Activated T-cell treated with anti-CD3 and anti-CD28 coated beads for 48 hours (primary cell): ENCODE measurements around the gene RGPD6.
"Not testable (repeated sequence)": the region's sequence is repeated elsewhere in the genome, so short reads cannot be mapped to it uniquely, and the experiment has no call there.

Experiments
- DNase-seq: peaks from one replicate; pipeline ENCODE4 v3.0.0-alpha.2; 2020; ENCODE audit warnings: low read depth

Gene RGPD6

GRCh38 chr2:110481200-110481599 is 95.8 kb downstream of the RGPD6 start:
- DNase-seq: not testable (repeated sequence)

DNA sequence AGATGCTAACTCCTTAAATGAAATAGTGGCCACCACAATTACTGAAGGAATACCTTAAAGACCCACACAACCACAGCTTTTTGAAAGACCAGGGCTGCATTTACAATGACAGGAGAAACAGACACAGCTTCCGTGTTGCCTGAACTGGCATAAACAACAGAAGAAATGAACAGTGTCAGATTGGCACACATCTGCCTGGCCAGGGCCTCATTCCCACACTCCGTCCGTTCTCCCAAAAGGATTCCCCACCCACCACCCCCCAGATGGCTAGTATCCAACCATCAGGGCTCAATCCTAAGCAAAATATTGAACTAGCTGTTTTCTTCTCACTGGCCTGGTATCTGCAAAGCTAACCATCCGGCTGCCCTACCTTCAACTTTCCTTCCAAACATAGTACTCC is 96.9 kb downstream of the RGPD6 start:
- DNase-seq: not testable (repeated sequence)

DNA sequence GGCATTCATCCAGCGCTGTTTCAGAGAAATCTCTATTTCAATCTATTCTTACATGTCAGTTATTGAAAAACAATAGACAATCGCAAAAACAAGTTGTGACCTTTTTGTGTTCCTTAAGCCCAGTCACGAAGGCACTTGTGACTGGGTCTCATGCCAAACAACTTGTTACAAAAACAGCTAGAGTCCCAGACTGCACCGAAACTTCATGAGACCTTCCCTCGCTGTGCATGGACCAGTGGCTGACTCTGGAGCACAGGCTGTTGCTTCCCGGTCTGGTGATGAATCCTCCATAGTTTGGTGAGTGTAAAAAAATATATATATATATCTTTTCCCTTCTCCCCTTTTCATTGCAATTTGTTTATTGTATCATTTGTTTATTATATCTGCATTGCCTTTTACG is 99.7 kb downstream of the RGPD6 start:
- DNase-seq: not testable (repeated sequence)

DNA sequence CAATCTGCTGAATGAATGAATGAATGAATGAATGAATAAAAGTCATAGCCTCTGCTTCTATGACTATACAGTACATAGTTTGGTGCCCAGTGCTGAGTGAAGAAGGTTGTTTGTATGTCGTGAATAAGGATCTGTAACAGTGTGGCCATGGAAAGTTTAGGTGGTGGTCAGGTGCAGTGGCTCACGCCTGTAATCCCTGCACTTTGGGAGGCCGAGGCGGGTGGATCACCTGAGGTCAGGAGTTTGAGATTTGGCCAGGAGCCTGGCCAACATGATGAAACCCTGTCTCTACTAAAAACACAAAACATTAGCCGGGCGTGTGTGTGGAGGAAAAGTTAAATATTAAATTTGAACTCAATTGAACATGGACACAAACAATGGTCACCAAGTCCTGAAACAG is 100.1 kb downstream of the RGPD6 start:
- DNase-seq: not testable (repeated sequence)

DNA sequence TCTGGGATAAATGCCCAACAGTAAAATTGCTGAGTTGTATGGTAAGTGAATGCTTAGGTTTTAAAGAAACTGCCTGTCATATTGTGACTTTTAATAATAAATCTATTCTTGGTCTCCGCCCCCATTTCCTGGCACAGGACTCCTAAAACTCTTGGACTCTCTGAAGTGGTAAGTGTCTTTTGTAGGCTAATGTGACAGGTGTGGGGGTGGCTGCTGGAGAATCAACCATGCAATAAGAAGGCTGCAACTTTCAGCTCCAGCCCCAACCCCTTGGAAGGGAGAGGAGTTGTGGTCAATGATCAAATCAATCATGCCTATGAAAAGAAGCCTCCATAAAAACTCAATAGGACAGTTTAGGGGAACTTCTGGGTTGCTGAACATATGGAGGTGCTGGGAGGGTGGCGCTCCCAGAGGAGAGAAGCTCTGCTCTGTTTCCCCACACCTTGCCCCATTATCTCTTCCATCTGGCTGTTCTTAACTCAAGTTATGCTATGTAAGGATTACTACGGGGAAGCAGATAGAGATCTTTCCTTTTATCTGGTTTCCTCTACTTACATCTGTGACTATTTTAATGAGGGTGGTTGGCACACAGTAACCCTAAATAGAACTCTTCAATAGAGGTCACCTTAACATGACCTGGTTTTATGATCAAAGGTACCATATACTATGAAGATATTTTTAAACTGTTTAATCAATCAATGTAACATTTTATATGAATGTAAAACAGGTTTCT is 101.2 kb downstream of the RGPD6 start:
- not testable (repeated sequence) for DNase-seq

DNA sequence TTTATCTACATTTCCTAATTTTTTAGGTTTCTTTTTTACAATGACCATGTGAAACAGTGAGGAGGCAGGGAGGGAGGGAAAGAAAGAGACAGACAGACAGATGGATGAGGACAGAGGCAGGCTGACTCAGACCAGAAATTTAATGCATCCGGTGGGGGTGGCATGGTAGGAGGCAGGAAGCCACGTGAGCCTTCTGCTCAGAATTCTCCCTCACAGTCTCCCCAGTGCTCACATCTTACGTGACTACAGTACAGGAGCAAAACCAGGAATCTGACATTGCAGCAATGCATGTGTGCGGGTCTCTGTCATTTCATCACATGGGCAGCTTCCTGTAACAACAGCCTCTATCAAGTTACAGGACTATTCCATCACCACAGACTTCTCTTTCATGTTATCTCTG is 102.1 kb downstream of the RGPD6 start:
- DNase-seq: not testable (repeated sequence)

DNA sequence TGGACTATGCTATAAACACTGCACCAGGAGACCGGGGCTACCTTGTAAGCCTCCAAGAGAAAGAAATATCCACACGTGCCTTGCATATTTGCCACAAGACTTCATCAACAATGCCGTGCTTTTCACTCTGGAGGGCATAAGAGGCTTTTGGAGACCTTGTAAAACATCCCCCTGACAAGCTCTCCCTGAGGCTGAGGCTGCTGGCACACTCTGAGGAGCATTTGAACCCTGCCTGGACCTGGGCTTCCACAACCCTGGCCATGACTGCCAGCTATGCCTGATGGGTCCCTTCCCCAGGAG is 104.0 kb downstream of the RGPD6 start:
- not testable (repeated sequence) for DNase-seq

GRCh38 chr2:110472171-110473058 is 104.6 kb downstream of the RGPD6 start, which contains the start of gene LIMS4:
TSS of gene LIMS4 (minus strand) at chr2:110472816. CDS start at chr2:110472778, 38 bp downstream.
- not testable (repeated sequence) for DNase-seq

GRCh38 chr2:110468921-110469320 is 108.1 kb downstream of the RGPD6 start:
- DNase-seq: not testable (repeated sequence)

DNA sequence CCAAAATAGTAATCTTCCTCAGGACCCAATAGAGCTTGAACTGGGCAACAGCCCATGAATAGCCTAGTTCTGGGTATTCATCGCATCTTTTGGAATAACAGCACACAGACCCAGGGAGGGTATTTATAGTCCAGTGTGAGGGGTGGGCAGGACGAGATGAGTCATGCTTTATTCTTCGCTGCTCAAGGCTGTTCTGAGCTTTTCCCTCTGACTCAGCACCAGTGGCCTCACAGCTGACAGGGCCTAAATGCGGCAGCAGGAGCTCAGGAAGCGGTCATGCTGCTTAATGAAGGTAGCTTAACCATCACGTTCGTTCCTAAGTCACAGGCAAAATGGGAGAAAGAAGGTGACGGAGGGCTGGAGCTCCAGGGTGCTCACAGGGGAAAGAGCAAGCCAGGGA is 111.7 kb downstream of the RGPD6 start:
- not testable (repeated sequence) for DNase-seq
